ENCODE results near the gene MDM4.

MDM4 gene

GRCh38 chr1:204475656-204476432 is 40.4 kb upstream of the MDM4 start:
- no peak for TF ChIP-seq TAF1 (IDR thresholded peaks at IDR 0.05; ENCODE audit: borderline replicate concordance, insufficient read depth, low read length)
- TF ChIP-seq REST (IDR thresholded peaks at IDR 0.05; ENCODE audit: insufficient read depth in 1 of 2, low read depth in 2 of 2, low read length in 2 of 2), result no peak
- no peak for TF ChIP-seq FOXP2 (optimal IDR thresholded peaks at IDR 0.05; ENCODE audit: borderline replicate concordance, extremely low read depth, extremely low read length, insufficient read depth)
- TF ChIP-seq POLR2AphosphoS5 (IDR thresholded peaks at IDR 0.05; ENCODE audit: low read depth, low read length), result no peak
- no peak for TF ChIP-seq SIN3A (IDR thresholded peaks at IDR 0.05; ENCODE audit: borderline replicate concordance, insufficient read depth, low read length)

- TF ChIP-seq REST (IDR thresholded peaks at IDR 0.05; ENCODE audit: insufficient read depth in 1 of 2, low read depth in 2 of 2, low read length in 2 of 2) (no peak), SIN3A (IDR thresholded peaks at IDR 0.05; ENCODE audit: borderline replicate concordance, insufficient read depth, low read length) (no peak), FOXP2 (optimal IDR thresholded peaks at IDR 0.05; ENCODE audit: borderline replicate concordance, extremely low read depth, extremely low read length, insufficient read depth) (no peak), TAF1 (IDR thresholded peaks at IDR 0.05; ENCODE audit: borderline replicate concordance, insufficient read depth, low read length) (no peak), POLR2AphosphoS5 (IDR thresholded peaks at IDR 0.05; ENCODE audit: low read depth, low read length) (no peak)
Measured at GRCh38 chr1:204476563-204476962, 39.6 kb upstream of the MDM4 start.

GRCh38 chr1:204477036-204477740 is 39.0 kb upstream of the MDM4 start:
- TF ChIP-seq POLR2AphosphoS5 (IDR thresholded peaks at IDR 0.05; ENCODE audit: low read depth, low read length) (no peak), SIN3A (IDR thresholded peaks at IDR 0.05; ENCODE audit: borderline replicate concordance, insufficient read depth, low read length) (no peak)

- no peak for TF ChIP-seq FOXP2 (optimal IDR thresholded peaks at IDR 0.05; ENCODE audit: borderline replicate concordance, extremely low read depth, extremely low read length, insufficient read depth)
- no peak for TF ChIP-seq POLR2AphosphoS5 (IDR thresholded peaks at IDR 0.05; ENCODE audit: low read depth, low read length)
- TF ChIP-seq TAF1 (IDR thresholded peaks at IDR 0.05; ENCODE audit: borderline replicate concordance, insufficient read depth, low read length), result no peak
- no peak for TF ChIP-seq SIN3A (IDR thresholded peaks at IDR 0.05; ENCODE audit: borderline replicate concordance, insufficient read depth, low read length)
- no peak for TF ChIP-seq REST (IDR thresholded peaks at IDR 0.05; ENCODE audit: insufficient read depth in 1 of 2, low read depth in 2 of 2, low read length in 2 of 2)
Measured at GRCh38 chr1:204478172-204478899, 37.9 kb upstream of the MDM4 start.

- TF ChIP-seq POLR2AphosphoS5 (IDR thresholded peaks at IDR 0.05; ENCODE audit: low read depth, low read length) (no peak), REST (IDR thresholded peaks at IDR 0.05; ENCODE audit: insufficient read depth in 1 of 2, low read depth in 2 of 2, low read length in 2 of 2) (no peak), TAF1 (IDR thresholded peaks at IDR 0.05; ENCODE audit: borderline replicate concordance, insufficient read depth, low read length) (no peak), FOXP2 (optimal IDR thresholded peaks at IDR 0.05; ENCODE audit: borderline replicate concordance, extremely low read depth, extremely low read length, insufficient read depth) (no peak), SIN3A (IDR thresholded peaks at IDR 0.05; ENCODE audit: borderline replicate concordance, insufficient read depth, low read length) (no peak)
Measured at GRCh38 chr1:204478921-204479320, 37.3 kb upstream of the MDM4 start.
